Limb (tissue), 2 donors: ENCODE measurements around the gene CPVL.

ENCODE experiments used
- DNase-seq, 2 donors: peaks; one replicate each; pipeline ENCODE4 v3.0.0-alpha.2; 2016; ENCODE audit errors: extremely low spot score in 2 of 2

Gene CPVL

DNA sequence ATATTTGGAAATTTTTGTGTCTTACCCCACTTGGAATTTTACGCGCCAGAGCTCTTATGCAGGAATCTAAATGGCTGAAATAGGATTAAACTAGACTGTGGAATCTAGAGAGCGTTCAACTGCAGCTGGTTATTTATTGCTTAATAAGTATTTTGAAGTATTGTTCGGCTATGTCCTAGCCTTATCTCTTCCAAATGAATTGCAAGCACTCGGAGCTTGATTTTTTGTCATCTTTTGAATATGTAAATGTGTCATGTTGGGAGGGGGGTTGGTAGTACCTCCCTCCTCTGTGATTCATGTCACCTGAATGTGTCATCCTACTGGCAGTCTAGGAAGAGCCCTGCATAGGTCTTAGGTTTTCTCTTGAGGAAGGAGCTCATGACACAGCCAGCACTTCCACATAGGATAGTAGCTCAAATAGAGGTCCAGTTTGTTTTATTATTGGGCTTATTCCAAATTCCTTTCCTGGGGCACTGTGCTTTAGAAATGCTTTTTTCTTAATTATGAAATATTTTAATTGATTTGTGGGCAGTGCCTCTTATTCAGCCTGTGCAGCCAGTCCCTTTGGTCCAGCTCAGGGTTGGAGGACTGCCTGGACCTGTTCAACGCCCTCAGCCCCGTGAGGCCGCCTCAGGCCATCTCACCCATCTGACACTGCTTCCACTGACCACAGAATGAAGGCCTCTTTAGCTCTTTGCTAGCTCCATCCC lies 165.7 kb downstream of the CPVL start:
- DNase-seq = no peak

- DNase-seq = no peak
Observed at GRCh38 chr7:28979776-28980175, 166.6 kb downstream of the CPVL start.

DNA sequence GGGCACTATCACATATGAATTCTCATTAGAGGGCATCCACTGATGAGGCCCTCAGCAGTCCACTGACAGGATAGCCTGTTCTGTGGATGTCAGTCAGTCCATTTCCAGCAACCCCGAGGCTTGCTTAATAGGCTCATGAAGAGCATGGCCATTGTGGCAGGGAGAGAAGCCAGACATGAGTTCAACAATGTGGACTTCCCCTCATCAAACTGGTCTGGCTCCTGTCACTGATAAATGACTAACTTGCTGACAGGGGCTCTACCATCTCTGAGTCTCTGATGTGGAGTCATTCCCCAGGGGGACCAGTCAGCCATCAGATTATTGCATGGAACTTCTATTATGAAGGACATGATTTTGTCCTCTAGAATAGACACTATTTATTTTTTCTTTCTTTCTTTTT lies 168.5 kb downstream of the CPVL start:
- no peak for DNase-seq

GRCh38 chr7:28976022-28976421 lies 170.3 kb downstream of the CPVL start:
- no peak for DNase-seq

DNA sequence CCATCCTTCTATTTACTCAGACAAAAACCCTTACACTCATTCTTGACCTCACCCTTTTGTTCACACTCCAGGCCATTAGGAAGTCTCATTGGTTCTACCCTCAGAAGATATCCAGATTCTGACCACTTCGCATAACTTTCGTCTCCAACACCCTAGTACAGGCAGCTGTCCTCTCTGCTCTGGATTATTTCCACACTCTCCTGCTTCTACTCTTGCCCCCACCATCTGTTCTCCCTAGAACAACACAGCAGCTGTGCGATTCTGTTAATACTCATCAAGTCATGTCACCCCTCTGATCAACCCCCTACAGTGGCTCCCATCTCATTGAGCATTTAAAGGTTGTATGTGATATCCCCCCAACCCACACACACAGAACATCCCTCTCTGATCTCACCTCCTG lies 172.7 kb downstream of the CPVL start:
- no peak for DNase-seq

DNA sequence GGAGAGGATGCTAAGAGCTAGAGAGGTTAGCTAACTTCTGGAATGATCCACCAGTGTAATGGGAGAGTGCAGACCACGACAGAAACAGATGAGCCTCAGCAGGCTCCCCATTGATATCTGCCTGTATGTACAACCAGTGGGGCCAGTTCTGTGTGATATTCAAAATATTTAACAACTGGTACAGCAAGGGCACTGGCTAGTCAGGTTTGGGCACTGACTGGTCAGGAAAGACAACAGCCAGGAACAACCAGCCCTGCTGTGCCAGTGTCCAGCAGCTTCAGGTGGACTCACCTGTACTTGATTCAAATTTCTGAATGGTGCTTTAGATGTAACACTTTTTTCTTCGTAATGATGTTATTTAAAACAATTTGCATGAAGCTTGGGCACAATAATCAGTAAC lies 182.3 kb downstream of the CPVL start:
- DNase-seq = no peak

DNA sequence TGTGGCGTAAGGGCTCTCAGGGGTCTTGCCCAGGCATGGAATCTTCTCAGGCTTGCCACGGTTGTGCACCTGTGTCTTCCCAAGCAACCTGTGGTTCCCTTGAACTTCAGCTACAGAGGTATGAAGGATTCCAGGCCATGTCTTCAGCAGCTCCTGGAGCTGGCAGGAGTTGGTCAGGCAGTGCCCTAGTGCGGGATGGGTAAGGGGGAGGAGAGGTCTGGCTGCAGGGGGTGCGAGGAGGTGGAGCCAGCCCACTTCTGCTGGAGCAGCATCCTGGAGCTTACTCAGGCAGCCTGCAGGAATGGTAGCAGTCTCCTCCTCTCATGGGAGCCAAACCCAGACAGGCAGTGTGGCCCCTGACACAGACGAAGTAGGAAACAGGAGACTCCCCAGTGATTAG lies 184.4 kb downstream of the CPVL start:
- no peak for DNase-seq

- DNase-seq = no peak
Observed at GRCh38 chr7:28960071-28960840, 186.1 kb downstream of the CPVL start.

- DNase-seq = no peak
Observed at GRCh38 chr7:28958980-28959347, 187.4 kb downstream of the CPVL start.

DNA sequence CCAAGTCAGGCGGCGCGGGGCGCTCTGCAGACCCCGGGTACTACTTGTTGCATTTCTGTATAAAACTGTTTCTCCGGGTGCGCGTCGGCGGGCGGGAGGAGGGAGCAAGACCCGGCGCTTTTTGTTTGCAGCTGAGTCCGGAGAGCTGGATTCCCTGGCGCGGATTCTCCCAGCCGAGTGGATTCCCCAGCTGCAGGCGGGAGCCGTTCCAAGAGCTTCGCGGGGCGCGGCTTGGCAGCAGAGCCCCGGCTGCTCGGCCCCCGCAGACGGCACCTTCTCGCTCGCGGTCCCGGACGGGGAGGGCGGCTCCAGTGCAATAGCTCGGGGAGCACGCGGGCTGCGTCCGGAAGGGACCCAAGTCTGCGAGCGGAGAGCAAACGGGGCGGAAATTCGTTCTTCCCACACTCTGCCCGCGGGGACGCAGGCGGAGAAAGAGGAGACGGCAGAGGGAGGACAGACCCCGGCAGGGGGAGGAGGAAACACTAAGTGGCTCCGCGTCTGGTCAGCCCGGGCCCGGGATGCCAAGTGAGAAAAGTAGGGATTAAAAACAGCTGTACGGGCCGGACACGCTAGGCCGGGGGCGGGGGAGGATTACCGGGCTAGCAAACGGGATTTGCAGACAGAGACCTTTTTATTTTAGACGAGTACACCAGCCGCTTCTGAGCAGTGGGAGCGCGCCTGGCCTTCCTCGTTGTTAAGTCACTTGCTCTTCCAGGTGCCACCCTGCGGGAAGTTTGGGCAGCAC lies 187.9 kb downstream of the CPVL start, which contains the start of gene TRIL:
Gene TRIL (minus strand): TSS at position 96 of the 745 bp plus-strand sequence. CDS start 284 bp downstream, outside the sequence.
- peak; percentile 88 to 89 for DNase-seq

DNA sequence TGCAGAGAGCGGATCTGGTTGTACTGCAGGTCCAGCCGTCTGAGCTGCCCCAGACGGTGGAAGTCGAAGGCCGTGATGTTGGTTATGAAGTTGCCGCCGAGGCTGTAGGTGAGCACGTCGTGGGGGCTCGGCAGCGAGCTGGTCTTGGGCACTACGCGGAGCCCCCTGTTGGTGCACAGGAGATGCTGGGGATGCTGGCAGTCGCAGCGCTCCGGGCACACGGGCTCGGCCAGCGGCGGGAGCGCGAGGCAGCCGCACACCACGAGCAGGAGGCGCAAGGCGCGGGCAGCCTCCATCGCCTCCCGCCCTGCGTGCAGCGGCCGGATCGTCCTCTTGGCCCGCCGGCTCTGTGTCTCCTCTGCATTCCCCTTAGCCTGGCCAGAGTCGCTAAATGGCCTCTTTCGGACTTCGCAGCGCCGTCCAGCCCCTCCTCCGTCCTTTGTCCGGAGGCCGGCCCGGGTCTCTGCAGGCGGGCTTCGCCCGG lies 188.5 kb downstream of the CPVL start:
- no peak for DNase-seq

GRCh38 chr7:28957064-28957750 lies 189.1 kb downstream of the CPVL start:
- peak in 1 of 2 donors; percentile 65 for DNase-seq

GRCh38 chr7:28956608-28957063 lies 189.7 kb downstream of the CPVL start:
- peak; percentile 63 to 80 for DNase-seq

DNA sequence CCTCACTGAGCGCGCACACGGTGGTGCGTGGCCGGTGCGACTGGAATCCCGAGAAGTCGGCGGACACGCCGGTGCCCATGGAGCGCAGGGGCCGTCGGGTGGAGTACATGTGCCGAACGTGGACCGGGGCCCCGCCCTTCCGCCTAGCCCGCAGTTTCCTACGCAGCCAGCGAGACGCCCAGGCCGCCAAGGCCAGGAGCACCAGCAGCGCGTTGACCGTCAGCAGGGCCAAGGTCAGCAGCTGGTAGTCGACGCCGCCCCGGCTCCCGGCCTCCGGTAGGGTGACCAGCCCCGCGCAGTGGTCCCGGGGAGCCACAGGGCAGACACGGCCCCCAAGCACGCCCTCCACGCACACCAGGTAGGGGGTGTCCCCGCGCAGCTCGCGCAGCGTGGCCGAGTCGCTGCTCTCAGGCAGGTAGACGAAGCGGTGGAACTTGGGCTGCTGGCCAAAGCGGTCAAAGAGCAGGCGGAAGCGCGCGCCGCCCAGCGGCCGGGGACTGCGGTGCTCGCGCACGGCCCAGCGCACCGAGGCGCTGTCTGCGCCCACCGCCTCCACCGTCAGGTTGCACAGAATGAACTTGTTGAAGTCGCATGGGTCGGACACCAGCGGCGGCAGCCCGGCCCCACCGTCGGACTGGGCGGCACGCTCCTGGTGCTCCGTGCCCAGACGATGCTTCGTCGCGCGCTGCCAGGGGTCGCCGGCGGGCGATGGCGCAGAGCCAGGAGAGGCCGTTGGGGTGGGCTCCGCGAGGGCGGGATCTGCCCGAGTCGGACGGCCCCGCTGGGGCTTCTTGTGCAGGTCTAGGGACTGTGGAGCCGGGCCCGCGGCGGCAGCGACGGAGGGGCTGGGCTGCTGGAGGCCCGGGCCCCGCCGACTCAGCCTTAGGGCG lies 190.4 kb downstream of the CPVL start:
- DNase-seq = peak; percentile 71 to 86

DNA sequence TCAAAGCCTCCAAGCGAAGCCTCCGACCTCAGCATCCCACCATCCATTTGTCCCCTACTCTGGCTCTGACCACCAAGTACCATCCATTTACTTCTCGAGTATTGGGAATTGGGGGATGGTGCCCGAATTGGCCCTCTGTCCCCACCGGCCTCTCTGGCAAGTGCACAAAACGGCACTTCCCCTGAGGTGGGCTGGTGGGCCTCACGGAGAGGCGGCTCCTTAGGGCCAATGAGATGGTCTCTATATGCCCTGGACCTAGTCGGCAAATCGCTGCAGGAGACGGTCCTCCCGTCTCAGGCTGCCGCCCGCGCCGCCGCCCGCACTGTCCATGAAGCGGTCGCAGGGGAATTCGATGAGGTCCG lies 191.0 kb downstream of the CPVL start:
- peak in 1 of 2 donors; percentile 45 for DNase-seq

GRCh38 chr7:28954946-28955345 lies 191.4 kb downstream of the CPVL start:
- DNase-seq = no peak

DNA sequence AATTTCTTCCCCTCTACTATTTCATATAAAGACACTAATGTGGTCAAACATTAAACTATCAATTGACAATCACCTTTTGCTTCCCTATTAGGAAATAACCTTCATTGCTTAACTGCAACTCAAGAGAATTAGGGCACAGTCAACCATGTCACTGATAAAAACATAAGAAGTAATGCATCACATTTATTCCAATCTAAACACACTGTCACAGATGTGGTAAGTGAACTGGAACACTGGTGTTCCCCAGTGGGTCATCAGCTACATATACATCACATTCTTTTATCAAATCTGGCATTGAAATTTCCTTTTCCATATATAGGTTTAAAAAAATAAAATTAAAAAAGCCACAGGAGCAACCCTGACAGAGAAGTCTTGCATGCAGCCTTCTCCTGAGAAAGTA lies 191.9 kb downstream of the CPVL start:
- DNase-seq = no peak

DNA sequence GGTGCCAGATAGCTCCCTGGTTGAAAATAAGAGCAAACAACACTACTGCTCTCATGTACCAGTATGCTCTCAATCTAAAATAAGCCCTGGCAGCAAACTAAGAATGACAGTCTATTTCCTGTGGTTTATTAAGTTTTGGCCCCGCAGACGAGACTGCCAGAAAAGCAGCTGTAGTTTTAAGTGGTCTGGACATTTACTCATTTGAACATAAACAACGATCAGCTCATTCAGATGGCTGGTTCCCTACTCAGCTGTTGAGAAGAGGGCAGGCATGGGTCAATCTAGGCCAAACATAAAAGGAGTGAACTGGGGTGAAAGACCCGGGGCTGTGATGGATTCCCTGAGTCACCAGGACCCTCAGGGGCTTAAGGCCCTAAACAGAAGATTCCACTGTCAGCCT lies 192.7 kb downstream of the CPVL start:
- DNase-seq = peak in 1 of 2 donors; percentile 50
